GM19372 (cell line): ENCODE measurements around the gene SULT1A1.
"Not testable (repeated sequence)": the region's sequence is repeated elsewhere in the genome, so short reads cannot be mapped to it uniquely, and the experiment has no call there.

Source experiments
- ATAC-seq: cut with Tn5 transposase; IDR thresholded peaks from one replicate; pipeline ENCODE4 v1.9.1; 2021; ENCODE audit warnings: mild to moderate bottlenecking, low read depth, moderate library complexity; ENCODE audit not compliant: unreplicated experiment

Gene SULT1A1

GRCh38 chr16:28592511-28592910 is 17.3 kb downstream of the SULT1A1 start:
- ATAC-seq, result no peak

DNA sequence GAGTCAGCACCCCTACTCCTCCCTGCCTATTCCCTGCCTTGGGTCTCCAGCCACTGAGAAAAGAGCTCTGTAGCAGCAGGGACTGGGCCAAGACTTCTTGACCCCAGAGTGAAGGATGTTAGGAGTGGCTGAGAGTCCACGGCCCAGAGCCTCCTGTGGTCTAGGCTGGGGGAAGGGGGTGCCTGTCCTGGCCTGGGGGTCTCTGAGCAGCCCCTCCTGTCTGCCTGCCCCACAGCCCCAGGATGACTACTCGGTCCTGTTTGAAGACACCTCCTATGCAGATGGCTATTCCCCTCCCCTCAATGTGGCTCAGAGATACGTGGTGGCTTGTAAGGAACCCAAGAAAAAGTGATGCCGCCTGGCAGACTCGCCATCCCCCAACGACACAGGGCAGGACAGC is 18.5 kb downstream of the SULT1A1 start:
- ATAC-seq, result no peak

DNA sequence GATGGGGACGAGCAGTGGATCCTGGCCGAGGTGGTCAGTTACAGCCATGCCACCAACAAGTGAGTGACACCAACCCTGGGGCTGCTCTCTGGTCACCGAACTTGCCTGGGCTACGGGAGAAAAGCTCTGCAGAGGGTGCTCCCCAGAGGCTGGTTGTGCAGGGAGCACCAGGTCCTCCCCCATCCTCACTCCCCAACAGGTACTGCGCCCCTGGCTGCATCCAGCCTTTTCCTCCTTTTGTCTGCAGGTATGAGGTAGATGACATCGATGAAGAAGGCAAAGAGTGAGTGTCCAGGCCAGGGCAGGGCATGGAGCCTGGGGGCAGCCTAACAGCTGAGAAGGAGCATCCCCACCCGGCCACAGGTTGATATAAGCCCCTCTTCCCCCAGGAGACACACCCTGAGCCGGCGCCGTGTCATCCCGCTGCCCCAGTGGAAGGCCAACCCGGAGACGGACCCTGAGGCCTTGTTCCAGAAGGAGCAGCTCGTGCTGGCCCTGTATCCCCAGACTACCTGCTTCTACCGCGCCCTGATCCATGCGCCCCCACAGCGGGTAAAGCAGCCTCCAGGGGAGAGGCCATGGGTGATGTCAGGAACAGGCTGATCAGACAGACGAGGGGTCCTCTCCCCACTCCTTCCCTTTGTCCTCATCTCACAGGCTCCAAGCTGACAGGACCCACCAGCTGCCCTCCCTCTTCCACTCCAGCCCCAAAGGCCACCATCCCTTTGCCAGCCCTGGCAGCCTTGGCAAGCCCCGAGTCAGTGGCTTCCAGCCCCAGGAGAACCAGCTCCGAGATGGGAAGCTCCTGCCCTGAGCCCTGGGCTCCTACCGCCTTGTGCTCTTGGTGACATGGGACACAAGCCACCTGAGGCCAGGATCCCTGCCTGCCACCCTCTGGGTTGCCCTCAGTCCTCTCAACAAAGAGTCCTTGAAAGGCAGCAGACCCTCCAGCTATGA is 19.2 kb downstream of the SULT1A1 start:
- no peak for ATAC-seq

DNA sequence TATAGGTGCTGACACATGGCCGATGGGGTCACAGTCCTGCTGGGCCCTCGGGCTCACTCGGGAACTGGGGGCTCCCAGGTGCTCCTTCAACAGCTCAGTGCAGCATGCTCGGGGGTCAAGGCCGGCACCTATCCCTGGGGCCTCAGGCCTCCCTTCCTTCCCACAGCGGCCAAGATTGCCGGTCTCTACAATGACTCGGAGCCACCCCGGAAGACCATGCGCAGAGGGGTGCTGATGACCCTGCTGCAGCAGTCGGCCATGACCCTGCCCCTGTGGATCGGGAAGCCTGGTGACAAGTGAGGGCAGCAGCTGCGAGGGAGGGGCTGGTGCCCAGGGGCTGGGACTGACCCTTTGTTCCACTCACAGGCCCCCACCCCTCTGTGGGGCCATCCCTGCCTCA is 19.9 kb downstream of the SULT1A1 start:
- no peak for ATAC-seq

DNA sequence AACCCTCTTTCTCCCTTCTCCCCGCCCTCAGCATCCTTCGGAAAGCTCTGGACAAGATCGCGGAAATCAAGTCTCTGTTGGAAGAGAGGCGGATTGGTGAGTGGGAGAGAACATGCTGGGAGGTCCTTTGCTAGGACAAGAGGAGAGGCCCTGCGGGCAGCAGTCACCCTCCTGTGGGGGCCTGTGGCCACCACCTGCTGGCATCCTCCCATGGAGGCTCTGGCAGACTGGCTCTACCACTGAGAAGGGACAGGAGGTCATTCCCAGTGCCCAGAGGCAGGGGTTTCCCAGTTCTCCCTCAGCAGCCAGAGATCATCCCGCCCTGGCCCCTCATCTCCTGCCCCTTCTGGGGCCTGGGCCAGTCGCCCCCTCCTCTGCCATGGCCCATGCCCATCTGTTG is 20.8 kb downstream of the SULT1A1 start:
- no peak for ATAC-seq

GRCh38 chr16:28587386-28587785 is 22.5 kb downstream of the SULT1A1 start:
- no peak for ATAC-seq

DNA sequence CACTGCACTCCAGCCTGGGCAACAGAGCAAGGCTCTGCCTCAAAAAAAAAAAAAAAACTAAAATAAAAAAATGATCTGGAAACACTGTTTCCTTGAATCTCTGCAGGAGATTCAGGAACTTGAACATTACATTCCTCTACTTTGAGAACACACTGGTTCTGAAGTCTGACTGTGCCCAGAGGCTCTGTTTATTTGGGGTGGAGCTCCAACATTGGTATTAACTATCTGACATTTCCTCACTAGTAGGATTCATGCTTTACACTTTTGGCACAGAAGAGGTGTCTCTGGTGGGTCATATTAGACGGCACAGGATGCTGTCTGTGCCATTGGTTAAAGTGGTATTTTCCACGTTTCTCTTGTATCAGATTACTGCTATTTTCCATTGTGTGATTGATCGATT is 23.4 kb downstream of the SULT1A1 start:
- no peak for ATAC-seq

- no peak for ATAC-seq
Measured at GRCh38 chr16:28585674-28586073, 24.2 kb downstream of the SULT1A1 start.

DNA sequence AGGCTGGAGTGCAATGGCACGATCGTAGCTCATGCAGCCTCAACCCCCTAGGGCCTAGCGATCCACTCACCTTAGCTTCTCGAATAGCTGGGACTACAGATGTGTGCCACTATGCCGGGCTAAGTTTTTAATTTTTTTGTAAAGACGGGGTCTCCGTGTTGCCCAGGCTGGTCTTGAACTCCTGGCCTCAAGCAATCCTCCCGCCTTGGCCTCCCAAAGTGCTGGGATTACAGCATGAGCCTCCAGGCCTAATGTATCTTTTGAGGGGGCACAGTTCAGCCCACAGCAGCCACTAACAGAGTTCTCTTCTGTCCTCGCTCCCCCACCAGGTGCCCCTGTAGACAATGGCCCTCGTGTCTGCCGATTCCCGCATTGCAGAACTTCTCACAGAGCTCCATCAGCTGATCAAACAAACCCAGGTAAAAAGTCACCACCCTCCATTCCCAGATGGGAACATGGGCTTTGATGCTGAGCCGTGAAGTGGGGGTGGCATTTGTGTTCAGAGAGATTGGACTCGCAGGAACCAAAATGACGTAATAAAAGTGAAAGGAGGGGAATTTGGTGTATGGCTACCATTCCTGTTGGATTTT is 29.0 kb downstream of the SULT1A1 start:
- no peak for ATAC-seq

DNA sequence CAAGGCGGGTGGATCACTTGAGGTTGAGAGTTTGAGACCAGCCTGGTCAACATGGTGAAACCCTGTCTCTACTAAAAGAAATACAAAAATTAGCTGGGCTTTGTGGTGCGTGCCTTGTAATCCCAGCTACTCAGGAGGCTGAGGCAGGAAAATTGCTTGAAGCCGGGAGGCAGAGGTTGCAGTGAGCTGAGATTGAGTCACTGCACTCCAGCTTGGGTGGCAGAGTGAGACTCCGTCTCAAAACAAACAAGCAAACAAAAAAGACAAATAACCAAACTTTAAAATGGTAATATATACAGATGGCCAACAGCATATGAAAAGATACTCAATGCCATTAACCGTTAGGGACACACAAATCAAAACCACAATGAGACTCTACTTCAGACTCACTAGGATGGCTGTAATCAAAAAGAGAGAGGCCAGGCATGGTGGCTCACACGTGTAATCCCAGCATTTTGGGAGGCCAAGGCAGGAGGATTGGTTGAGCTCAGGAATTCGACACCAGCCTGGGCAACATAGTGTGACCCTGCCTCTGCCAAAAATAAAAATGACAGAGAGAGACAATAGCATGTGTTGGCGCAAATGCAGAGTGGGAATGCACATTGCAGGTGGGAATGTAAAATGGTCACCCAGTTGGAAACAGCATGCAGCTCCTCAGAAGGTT is 34.3 kb downstream of the SULT1A1 start:
- ATAC-seq, result no peak

DNA sequence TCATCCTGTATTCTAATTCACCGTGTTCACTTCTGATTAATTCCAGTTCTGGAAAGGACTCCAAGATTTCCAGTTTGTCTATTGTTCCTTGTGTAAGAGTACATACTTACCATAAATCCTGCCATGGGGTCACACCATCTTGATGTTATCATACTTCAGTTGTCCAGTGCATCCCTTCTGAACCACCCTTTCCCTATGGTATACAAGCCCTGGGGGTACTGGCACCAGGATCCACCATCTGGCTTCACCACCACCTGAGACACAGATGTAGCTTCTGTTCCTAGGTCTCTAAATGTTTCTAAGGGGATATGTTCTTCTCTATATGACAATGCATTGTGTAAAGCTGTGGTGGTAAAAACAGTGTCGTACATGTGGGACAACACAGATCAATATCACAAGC is 34.9 kb downstream of the SULT1A1 start:
- no peak for ATAC-seq

GRCh38 chr16:28573738-28574718 is 35.8 kb downstream of the SULT1A1 start:
- no peak for ATAC-seq

- no peak for ATAC-seq
Measured at GRCh38 chr16:28572696-28573510, 36.9 kb downstream of the SULT1A1 start.

- ATAC-seq, result no peak
Measured at GRCh38 chr16:28569968-28570752, 39.7 kb downstream of the SULT1A1 start.

DNA sequence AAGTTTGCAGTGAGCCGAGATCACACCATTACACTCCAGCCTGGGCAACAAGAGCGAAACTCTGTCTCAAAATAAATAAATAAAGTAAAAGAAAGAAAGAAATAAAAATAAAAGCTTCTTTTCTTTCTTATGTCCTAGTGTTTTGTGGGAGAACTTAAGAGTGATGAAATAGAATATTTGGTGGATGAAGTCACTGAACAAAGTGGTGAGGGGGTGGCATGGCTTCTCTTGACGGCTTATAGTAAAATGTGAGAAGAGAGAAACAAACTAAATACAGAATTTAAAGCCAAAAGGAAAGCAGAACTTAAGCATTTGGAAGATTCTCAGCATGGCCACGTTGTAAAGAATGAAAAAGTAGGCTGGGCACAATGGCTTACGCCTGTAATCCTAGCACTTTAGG is 40.8 kb downstream of the SULT1A1 start:
- no peak for ATAC-seq

DNA sequence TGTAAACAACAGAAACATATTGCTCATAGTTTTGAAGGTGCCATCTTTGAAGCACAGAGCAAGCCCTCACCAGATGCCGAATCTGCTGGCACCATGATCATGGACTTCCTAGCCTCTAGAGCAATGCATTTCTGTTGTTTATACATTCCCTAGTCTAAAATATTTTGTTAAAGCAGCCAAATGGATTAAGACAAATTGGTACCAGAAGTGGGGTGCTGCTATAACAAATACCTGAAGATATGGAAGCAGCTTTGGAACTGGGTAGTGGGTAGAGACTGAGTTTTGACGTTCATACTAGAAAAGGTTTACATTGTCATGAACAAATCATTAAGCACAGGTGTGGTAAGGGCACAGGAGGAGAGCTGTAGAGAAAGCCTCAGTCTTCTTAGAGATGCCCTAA is 42.6 kb downstream of the SULT1A1 start:
- no peak for ATAC-seq

DNA sequence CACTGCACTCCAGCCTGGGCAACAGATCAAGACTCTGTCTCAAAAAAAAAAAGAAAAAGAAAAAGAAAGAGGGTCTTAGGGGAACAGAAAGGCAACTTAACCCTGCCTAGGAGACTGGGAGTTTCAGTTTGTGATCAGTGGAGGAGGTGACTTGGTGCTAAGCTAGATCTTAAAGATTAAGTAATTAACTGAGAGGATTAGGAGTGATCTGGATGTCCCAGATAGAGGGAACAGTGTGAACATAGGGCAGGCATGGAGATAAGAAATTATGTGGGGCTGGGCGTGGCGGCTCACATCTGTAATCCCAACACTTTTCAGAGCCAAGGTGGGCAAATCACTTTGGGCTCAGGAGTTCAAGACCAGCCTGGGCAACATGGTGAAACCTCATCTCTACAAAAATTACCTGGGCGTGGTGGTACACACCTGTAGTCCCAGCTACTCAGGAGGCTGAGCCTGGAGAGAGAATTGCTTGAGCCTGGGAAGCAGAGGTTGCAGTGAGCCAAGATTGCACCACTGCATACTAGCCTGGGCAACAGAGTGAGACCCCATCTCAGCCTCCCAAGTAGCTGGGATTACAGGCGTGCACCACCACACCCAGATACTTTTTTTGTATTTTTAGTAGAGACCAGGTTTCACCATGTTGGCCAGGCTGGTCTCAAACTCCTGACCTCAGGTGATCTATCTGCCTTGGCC is 43.5 kb downstream of the SULT1A1 start:
- ATAC-seq, result not testable (repeated sequence)

- no peak for ATAC-seq
Measured at GRCh38 chr16:28563218-28563617, 46.6 kb downstream of the SULT1A1 start.
